ENCODE measurements around the gene MYO7A. TPM values are rescaled to one million over a fixed set of nuclear protein-coding genes. Genes with fewer than 3 reads are reported as not detected.

MYO7A gene
- total RNA-seq, 3 donors from 2014 or later = 2.3 to 9.9 (median 6.7) TPM

GRCh38 chr11:77127235-77127911, 673 bp upstream of the MYO7A start:
- DNase-seq = peak; percentile 67 to 83 (median 76)
- intact Hi-C loops (cut with DNase I, micrococcal nuclease) = loop anchor here in 1 of 2 donors (5.0 kb wide), 1 partner anchor 60 kb away; no protein-coding TSS in a partner anchor
- H3K4me3 ChIP-seq = no peak overlapping the region

GRCh38 chr11:77129069-77129841, 1.2 kb downstream of the MYO7A start:
- no peaks in the 10 kb centered on the region for H3K36me3 ChIP-seq (ENCODE audit: low read depth)
- no peak for ATAC-seq
- peak in 1 of 3 donors; percentile 36 for DNase-seq
- intact Hi-C loops (cut with DNase I, micrococcal nuclease) = loop anchor here in 1 of 2 donors (5.0 kb wide), 1 partner anchor 58 kb away; no protein-coding TSS in a partner anchor
- H3K4me1 ChIP-seq (ENCODE audit: low read depth) = peaks cover 19% of the 10 kb centered on the region
- no peak overlapping the region for H3K4me3 ChIP-seq
- no peak for TF ChIP-seq CTCF (IDR thresholded peaks at IDR 0.05)
- H3K9me3 ChIP-seq = no peaks in the 10 kb centered on the region

More at GRCh38 chr11:77127235-77127911, 673 bp upstream of the MYO7A start:
- peaks cover 19% of the 10 kb centered on the region for H3K4me1 ChIP-seq (ENCODE audit: low read depth)
- peaks cover 5% of the 10 kb centered on the region for H3K36me3 ChIP-seq (ENCODE audit: low read depth)
- ATAC-seq = peak; percentile 81
- TF ChIP-seq CTCF (IDR thresholded peaks at IDR 0.05) = peak; percentile 98
- H3K9me3 ChIP-seq = no peaks in the 10 kb centered on the region

- no peak overlapping the region for H3K4me3 ChIP-seq
- no peak for TF ChIP-seq CTCF (IDR thresholded peaks at IDR 0.05)
These were observed 2.1 kb downstream of the MYO7A start for GRCh38 chr11:77129842-77130756.

GRCh38 chr11:77130763-77131513, 2.9 kb downstream of the MYO7A start:
- no peak for TF ChIP-seq CTCF (IDR thresholded peaks at IDR 0.05)
- Histone ChIP-seq H3K36me3 (ENCODE audit: low read depth) (no peaks in the 10 kb centered on the region), H3K9me3 (no peaks in the 10 kb centered on the region), H3K4me1 (ENCODE audit: low read depth) (peaks cover 19% of the 10 kb centered on the region), H3K4me3 (no peak overlapping the region)
- ATAC-seq (no peak), DNase-seq (peak in 1 of 3 donors; percentile 55)
- intact Hi-C loops (cut with DNase I, micrococcal nuclease) = no loop called here

More at GRCh38 chr11:77129842-77130756, 2.1 kb downstream of the MYO7A start:
- Histone ChIP-seq H3K9me3 (no peaks in the 10 kb centered on the region), H3K4me1 (ENCODE audit: low read depth) (peaks cover 19% of the 10 kb centered on the region), H3K36me3 (ENCODE audit: low read depth) (no peaks in the 10 kb centered on the region)
- intact Hi-C loops (cut with DNase I, micrococcal nuclease) = loop anchor here in 1 of 2 donors (5.0 kb wide), 1 partner anchor 57 kb away; no protein-coding TSS in a partner anchor
- ATAC-seq = no peak
- DNase-seq = peak in 1 of 3 donors; percentile 34
